Inferior parietal cortex (tissue), 1 donor: ENCODE results near the gene CEP104.

ENCODE experiments used
- DNase-seq: peaks from one replicate; pipeline ENCODE4 v3.0.0-alpha.2; 2016; ENCODE audit errors: extremely low spot score

CEP104 gene

GRCh38 chr1:3799976-3800685, 56.9 kb downstream of the CEP104 start:
- no peak for DNase-seq

- DNase-seq: peak; percentile 96
Observed at GRCh38 chr1:3796215-3797061, 60.6 kb downstream of the CEP104 start, which contains the start of gene LRRC47. Gene LRRC47 (minus strand): TSS chr1:3796498. CDS start chr1:3796476, 22 bp downstream.

GRCh38 chr1:3795453-3796214, 61.4 kb downstream of the CEP104 start:
- no peak for DNase-seq

- DNase-seq: no peak
Observed at GRCh38 chr1:3790952-3791351, 66.1 kb downstream of the CEP104 start.

GRCh38 chr1:3790500-3790923, 66.5 kb downstream of the CEP104 start:
- no peak for DNase-seq

GRCh38 chr1:3789421-3790300, 67.3 kb downstream of the CEP104 start:
- DNase-seq: no peak

- DNase-seq: no peak
Observed at GRCh38 chr1:3788756-3789420, 68.1 kb downstream of the CEP104 start.

- no peak for DNase-seq
Observed at GRCh38 chr1:3787745-3788605, 69.0 kb downstream of the CEP104 start.

GRCh38 chr1:3787349-3787715, 69.7 kb downstream of the CEP104 start:
- DNase-seq: no peak

GRCh38 chr1:3786468-3787348, 70.3 kb downstream of the CEP104 start:
- no peak for DNase-seq

- DNase-seq: no peak
Observed at GRCh38 chr1:3785456-3786157, 71.4 kb downstream of the CEP104 start.

GRCh38 chr1:3785045-3785444, 72.0 kb downstream of the CEP104 start:
- no peak for DNase-seq

- no peak for DNase-seq
Observed at GRCh38 chr1:3783651-3784474, 73.1 kb downstream of the CEP104 start.

- no peak for DNase-seq
Observed at GRCh38 chr1:3780901-3781300, 76.1 kb downstream of the CEP104 start.

GRCh38 chr1:3779912-3780416, 77.0 kb downstream of the CEP104 start:
- no peak for DNase-seq

- DNase-seq: no peak
Observed at GRCh38 chr1:3779265-3779911, 77.6 kb downstream of the CEP104 start.
